GM19035 (cell line): ENCODE data around the gene MUC5AC.
"Not testable (repeated sequence)": the region's sequence is repeated elsewhere in the genome, so short reads cannot be mapped to it uniquely, and the experiment has no call there.

Source experiments
- ATAC-seq: cut with Tn5 transposase; IDR thresholded peaks from one replicate; pipeline ENCODE4 v1.9.1; 2021; ENCODE audit not compliant: unreplicated experiment

The MUC5AC gene

GRCh38 chr11:1232883-1233321 is 75.1 kb downstream of the MUC5AC start:
- no peak for ATAC-seq

GRCh38 chr11:1233351-1234053 is 75.7 kb downstream of the MUC5AC start:
- no peak for ATAC-seq

DNA sequence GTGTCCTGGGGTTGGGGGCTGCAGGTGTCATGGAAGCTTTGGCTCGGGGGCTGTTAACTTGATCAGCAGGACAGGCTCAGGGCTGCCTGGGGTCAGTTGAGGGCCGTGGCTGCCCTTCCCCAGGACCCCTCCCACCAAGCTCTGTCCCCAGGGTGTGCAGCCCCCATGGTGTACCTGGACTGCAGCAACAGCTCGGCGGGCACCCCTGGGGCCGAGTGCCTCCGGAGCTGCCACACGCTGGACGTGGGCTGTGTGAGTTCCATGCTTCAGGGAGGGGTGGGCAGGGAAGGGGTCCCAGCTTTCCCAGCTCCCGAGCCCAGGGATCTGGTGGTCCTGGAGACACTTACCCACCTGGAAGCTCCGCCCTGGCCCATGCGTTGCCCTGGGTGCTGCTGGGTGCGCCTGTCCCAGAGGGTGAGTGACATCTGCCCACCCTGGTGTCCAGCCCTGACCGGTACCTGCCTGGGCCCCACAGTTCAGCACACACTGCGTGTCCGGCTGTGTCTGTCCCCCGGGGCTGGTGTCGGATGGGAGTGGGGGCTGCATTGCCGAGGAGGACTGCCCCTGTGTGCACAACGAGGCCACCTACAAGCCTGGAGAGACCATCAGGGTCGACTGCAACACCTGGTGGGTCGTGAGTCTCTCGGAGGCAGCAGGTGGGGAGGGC is 76.4 kb downstream of the MUC5AC start:
- no peak for ATAC-seq

GRCh38 chr11:1234771-1235305 is 77.1 kb downstream of the MUC5AC start:
- ATAC-seq = no peak

- ATAC-seq = no peak
These were observed 77.7 kb downstream of the MUC5AC start for GRCh38 chr11:1235306-1235900.

DNA sequence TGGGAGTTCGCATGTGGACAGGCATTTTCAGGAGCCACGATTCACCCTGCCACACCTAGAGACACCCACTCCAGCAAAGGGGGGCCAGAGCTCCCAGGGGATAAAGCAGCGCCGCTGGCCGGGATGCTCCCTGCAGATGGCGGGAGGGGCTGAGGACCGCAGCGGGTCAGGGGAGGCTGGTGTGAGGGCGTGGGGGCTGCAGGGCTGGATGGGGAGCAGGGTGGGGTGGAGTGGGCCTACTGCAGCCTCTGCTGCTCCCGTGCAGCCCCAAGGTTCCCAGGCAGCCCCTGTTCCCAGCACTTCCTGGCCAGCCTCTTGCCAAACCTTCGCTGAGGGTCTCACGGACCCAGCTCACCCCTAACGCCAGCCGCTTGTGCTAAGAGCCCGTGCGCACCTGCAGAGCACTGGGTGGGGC is 78.2 kb downstream of the MUC5AC start:
- no peak for ATAC-seq

- ATAC-seq = no peak
These were observed 78.8 kb downstream of the MUC5AC start for GRCh38 chr11:1236316-1237127.

DNA sequence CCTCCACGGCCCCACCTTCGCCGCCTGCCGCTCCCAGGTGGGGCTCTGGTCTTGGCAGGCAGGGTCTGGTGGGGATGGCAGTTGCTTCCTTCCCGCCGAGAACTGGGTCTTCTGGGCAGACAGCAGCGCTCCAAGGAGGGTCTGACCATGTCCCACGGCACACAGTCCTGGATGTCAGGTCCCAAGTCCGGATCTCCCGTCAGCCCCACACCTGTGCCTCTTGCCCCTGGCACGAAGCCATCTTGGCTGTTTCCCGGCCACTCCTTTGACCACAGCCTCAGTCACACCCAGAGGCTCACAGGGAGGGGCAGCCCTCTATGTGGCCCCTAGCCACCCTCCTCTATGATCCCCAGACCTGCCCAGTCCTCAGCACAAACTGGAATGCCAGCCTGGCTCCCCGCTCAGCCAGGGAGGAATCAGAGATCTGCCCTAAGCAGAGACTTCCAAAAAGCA is 79.4 kb downstream of the MUC5AC start:
- ATAC-seq = no peak

DNA sequence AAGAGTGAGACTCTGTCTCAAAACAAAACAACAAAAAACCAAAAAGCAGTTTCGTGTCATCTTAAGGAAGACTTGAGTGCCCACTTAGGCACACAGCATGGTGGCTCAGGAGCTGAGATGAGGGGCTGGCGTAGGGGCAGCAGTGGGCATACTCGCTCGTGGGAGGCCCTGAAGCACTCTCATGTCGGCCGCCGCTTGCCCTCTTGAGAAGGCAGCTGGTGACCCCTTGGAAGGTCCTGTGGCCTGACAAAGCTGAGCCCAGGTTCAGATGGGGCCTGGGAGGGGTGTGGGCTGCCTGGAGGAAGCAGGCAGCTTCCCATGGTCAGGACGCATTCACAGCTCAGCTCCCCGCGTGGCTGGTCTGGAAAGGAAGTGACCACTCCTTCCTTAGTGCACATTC is 80.1 kb downstream of the MUC5AC start:
- no peak for ATAC-seq

DNA sequence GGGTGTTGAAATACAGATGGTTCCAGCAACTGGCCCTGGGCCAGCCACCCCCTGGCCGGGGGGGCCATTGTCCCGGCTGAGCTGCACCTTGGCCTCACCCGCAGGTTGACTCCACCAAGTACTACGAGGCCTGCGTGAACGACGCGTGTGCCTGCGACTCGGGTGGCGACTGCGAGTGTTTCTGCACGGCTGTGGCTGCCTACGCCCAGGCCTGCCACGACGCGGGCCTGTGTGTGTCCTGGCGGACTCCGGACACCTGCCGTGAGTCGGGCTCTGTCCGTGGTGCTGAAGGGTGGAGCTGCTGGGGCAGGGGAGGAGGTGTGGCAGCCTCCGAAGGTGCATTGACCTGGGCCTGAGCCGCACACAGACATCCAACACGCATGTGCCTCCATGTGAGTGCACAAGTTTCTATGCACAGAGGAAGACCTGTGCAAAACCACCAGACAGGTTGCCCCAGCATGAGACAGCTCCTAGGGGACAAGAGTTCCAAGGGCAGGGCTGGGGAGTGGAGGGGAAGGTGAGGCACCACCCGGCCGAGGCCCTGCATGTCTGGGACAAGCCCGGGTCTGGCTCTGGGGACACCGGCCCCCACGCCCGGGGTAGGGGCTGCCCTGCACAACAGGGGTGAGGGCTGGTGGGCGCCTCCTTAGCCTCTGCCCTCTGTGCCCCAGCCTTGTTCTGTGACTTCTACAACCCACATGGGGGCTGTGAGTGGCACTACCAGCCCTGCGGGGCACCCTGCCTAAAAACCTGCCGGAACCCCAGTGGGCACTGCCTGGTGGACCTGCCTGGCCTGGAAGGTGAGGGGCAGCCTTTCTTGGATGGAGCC is 81.2 kb downstream of the MUC5AC start:
- ATAC-seq = no peak

DNA sequence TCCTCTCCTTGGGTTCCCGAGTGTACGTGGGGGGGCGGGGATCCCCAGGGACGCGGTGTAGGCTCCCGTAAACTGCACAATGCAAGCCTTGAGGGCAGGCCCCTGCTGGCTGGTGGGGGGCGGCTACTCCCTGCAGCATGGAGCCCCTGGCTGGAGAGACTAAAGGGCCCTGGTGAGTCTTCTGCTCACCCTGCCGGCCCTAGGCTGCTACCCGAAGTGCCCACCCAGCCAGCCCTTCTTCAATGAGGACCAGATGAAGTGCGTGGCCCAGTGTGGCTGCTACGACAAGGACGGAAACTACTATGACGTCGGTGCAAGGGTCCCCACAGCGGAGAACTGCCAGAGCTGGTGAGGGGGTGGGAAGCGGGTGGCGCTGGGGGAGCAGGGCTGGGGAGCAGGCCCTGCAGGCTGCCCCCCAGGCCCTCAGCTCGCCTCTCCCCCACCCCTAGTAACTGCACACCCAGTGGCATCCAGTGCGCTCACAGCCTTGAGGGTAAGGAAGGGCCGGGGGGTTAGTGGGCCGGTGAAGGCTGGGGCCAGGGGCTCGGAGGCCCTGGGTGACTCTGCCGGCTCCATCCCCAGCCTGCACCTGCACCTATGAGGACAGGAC is 81.9 kb downstream of the MUC5AC start:
- no peak for ATAC-seq

GRCh38 chr11:1240771-1241170 is 83.0 kb downstream of the MUC5AC start:
- ATAC-seq = no peak

DNA sequence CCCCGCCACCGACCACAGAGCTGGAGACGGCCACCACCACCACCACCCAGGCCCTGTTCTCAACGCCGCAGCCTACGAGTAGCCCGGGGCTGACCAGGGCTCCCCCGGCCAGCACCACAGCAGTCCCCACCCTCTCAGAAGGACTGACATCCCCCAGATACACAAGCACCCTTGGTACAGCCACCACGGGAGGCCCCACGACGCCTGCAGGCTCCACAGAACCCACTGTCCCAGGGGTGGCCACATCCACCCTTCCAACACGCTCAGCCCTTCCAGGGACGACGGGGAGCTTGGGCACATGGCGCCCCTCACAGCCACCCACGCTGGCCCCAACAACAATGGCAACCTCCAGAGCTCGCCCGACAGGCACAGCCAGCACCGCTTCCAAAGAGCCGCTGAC is 84.0 kb downstream of the MUC5AC start:
- ATAC-seq = no peak

DNA sequence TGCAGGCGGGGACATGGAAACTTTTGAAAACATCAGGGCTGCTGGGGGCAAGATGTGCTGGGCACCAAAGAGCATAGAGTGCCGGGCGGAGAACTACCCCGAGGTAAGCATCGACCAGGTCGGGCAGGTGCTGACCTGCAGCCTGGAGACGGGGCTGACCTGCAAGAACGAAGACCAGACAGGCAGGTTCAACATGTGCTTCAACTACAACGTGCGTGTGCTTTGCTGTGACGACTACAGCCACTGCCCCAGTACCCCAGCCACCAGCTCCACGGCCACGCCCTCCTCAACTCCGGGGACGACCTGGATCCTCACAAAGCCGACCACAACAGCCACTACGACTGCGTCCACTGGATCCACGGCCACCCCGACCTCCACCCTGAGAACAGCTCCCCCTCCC is 84.5 kb downstream of the MUC5AC start:
- ATAC-seq = no peak

- ATAC-seq = not testable (repeated sequence)
These were observed 85.0 kb downstream of the MUC5AC start for GRCh38 chr11:1242751-1243150.

- ATAC-seq = not testable (repeated sequence)
These were observed 85.8 kb downstream of the MUC5AC start for GRCh38 chr11:1243521-1243920.

GRCh38 chr11:1244557-1244956 is 86.8 kb downstream of the MUC5AC start:
- ATAC-seq = not testable (repeated sequence)

DNA sequence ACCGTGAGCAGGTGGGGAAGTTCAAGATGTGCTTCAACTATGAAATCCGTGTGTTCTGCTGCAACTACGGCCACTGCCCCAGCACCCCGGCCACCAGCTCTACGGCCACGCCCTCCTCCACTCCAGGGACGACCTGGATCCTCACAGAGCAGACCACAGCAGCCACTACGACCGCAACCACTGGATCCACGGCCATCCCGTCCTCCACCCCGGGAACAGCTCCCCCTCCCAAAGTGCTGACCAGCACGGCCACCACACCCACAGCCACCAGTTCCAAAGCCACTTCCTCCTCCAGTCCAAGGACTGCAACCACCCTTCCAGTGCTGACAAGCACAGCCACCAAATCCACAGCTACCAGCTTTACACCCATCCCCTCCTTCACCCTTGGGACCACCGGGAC is 88.0 kb downstream of the MUC5AC start:
- not testable (repeated sequence) for ATAC-seq

DNA sequence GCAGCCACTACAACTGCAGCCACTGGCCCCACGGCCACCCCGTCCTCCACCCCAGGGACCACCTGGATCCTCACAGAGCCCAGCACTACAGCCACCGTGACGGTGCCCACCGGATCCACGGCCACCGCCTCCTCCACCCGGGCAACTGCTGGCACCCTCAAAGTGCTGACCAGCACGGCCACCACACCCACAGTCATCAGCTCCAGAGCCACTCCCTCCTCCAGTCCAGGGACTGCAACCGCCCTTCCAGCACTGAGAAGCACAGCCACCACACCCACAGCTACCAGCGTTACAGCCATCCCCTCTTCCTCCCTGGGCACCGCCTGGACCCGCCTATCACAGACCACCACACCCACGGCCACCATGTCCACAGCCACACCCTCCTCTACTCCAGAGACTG is 88.5 kb downstream of the MUC5AC start:
- ATAC-seq = not testable (repeated sequence)

DNA sequence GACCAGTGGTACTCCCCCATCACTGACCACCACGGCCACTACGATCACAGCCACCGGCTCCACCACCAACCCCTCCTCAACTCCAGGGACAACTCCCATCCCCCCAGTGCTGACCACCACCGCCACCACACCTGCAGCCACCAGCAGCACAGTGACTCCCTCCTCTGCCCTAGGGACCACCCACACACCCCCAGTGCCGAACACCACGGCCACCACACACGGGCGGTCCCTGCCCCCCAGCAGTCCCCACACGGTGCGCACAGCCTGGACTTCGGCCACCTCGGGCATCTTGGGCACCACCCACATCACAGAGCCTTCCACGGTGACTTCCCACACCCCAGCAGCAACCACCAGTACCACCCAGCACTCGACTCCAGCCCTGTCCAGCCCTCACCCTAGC is 89.3 kb downstream of the MUC5AC start:
- ATAC-seq = not testable (repeated sequence)
